GM18508 (cell line): Measurements from ENCODE around the gene SDK1.

ENCODE experiments used
- ATAC-seq: cut with Tn5 transposase; IDR thresholded peaks from one replicate; pipeline ENCODE4 v1.9.1; 2021; ENCODE audit warnings: moderate number of reproducible peaks; ENCODE audit not compliant: insufficient read depth, unreplicated experiment

The SDK1 gene

GRCh38 chr7:3893789-3894153 lies 592.7 kb downstream of the SDK1 start:
- ATAC-seq: no peak

GRCh38 chr7:3895341-3896116 lies 594.5 kb downstream of the SDK1 start:
- no peak for ATAC-seq

GRCh38 chr7:3896169-3896765 lies 595.2 kb downstream of the SDK1 start:
- no peak for ATAC-seq

- no peak for ATAC-seq
These were observed 596.6 kb downstream of the SDK1 start for GRCh38 chr7:3897430-3898372.

- no peak for ATAC-seq
These were observed 598.5 kb downstream of the SDK1 start for GRCh38 chr7:3899559-3899991.

- no peak for ATAC-seq
These were observed 607.1 kb downstream of the SDK1 start for GRCh38 chr7:3908153-3908552.

- no peak for ATAC-seq
These were observed 608.1 kb downstream of the SDK1 start for GRCh38 chr7:3909128-3909527.

- ATAC-seq: no peak
These were observed 609.0 kb downstream of the SDK1 start for GRCh38 chr7:3910054-3910453.

GRCh38 chr7:3911685-3912084 lies 610.6 kb downstream of the SDK1 start:
- ATAC-seq: no peak

GRCh38 chr7:3912291-3912690 lies 611.2 kb downstream of the SDK1 start:
- no peak for ATAC-seq

- ATAC-seq: no peak
These were observed 613.2 kb downstream of the SDK1 start for GRCh38 chr7:3914051-3914775.

- ATAC-seq: no peak
These were observed 614.4 kb downstream of the SDK1 start for GRCh38 chr7:3915337-3915878.

GRCh38 chr7:3916146-3916545 lies 615.1 kb downstream of the SDK1 start:
- ATAC-seq: no peak

GRCh38 chr7:3917436-3917835 lies 616.4 kb downstream of the SDK1 start:
- ATAC-seq: no peak

- ATAC-seq: no peak
These were observed 617.5 kb downstream of the SDK1 start for GRCh38 chr7:3918576-3918975.

GRCh38 chr7:3922175-3922635 lies 621.2 kb downstream of the SDK1 start:
- no peak for ATAC-seq

GRCh38 chr7:3923307-3923918 lies 622.4 kb downstream of the SDK1 start:
- ATAC-seq: no peak

GRCh38 chr7:3924277-3924676 lies 623.2 kb downstream of the SDK1 start:
- no peak for ATAC-seq

- ATAC-seq: no peak
These were observed 626.5 kb downstream of the SDK1 start for GRCh38 chr7:3927446-3928110.
